HepG2 (cell line): Measurements from ENCODE around the gene NUP133. TPM values are rescaled to one million over a fixed set of nuclear protein-coding genes. Genes with fewer than 3 reads are reported as not detected.
A peak's percentile ranks its signal among the peaks of the same experiment; 100 is the strongest.

ENCODE experiments used
- FOXP1 ChIP-seq, 2 experiments: fragments of 450-650 bp in 1 of 2; IDR thresholded peaks; 2 replicates each; pipeline ENCODE4 v1.6.1; 2017 to 2018; ENCODE audit warnings: antibody characterized with exemption in 1 of 2
- SOX5 ChIP-seq: IDR thresholded peaks from 2 replicates; pipeline ENCODE4 v1.6.1; 2016; ENCODE audit warnings: borderline replicate concordance
- STAG1 ChIP-seq: sonication (generic); formaldehyde crosslinking; IDR thresholded peaks from 2 replicates; pipeline ENCODE4 v1.4.0; 2020; ENCODE audit warnings: missing genetic modification reagents
- TBX3 ChIP-seq: fragments of 450-650 bp; IDR thresholded peaks from 2 replicates; pipeline ENCODE4 v1.6.1; 2017; ENCODE audit warnings: antibody characterized with exemption, mild to moderate bottlenecking, inconsistent platforms, borderline replicate concordance
- WIZ ChIP-seq: sonication (generic); formaldehyde crosslinking; IDR thresholded peaks from 2 replicates; pipeline ENCODE4 v1.5.1; 2020; ENCODE audit warnings: mild to moderate bottlenecking, missing genetic modification reagents
- ZBTB7A ChIP-seq: sonication (generic); formaldehyde crosslinking; IDR thresholded peaks from 2 replicates; pipeline ENCODE4 v1.8.0; 2022; ENCODE audit warnings: mild to moderate bottlenecking, missing genetic modification reagents
- ZNF101 ChIP-seq: sonication (generic); formaldehyde crosslinking; IDR thresholded peaks from 2 replicates; pipeline ENCODE4 v1.4.0; 2020; ENCODE audit warnings: mild to moderate bottlenecking, low read depth, missing genetic modification reagents, borderline replicate concordance
- ZNF326 ChIP-seq: sonication (generic); formaldehyde crosslinking; IDR thresholded peaks from 2 replicates; pipeline ENCODE4 v1.4.0; 2020; ENCODE audit warnings: missing genetic modification reagents, borderline replicate concordance
- ZNF563 ChIP-seq: sonication (generic); formaldehyde crosslinking; IDR thresholded peaks from 2 replicates; pipeline ENCODE4 v1.8.0; 2022; ENCODE audit warnings: mild to moderate bottlenecking, moderate library complexity, missing genetic modification reagents
- polyA plus RNA-seq, 8 experiments: library from polyadenylated mRNA; depleted of rRNA in 3 of 8; stranded (reverse) in 7 of 8; unstranded in 1 of 8; fragments of >200 nt; fragmentation: Illumina TruSeq in 4 of 8; extraction: Trizol in 4 of 8; gene quantifications; 2 replicates each; pipeline versions ENCODE4 v1.2.1 to v1.2.3, GENCODE V29; 2011 to 2016; ENCODE audit warnings: low read depth in 4 of 8, missing spikeins in 1 of 8, mixed read lengths in 1 of 8; ENCODE audit not compliant: insufficient read depth in 1 of 8
- total RNA-seq, 5 experiments: library from RNA; depleted of rRNA; stranded (reverse); fragments of >200 nt; fragmentation: Illumina TruSeq; extraction: Trizol; gene quantifications; 2 replicates each; pipeline ENCODE4 v1.2.3, GENCODE V29; 2016; ENCODE audit warnings: low read depth in 1 of 5
- TF ChIP-seq, protein P1 (sequence below): IDR thresholded peaks from 2 replicates; pipeline ENCODE4 v1.6.1; 2018; ENCODE audit warnings: missing genetic modification reagents, mild to moderate bottlenecking, missing compliant biosample characterization
- TF ChIP-seq, protein P2 (sequence below): sonication (generic); formaldehyde crosslinking; IDR thresholded peaks from 2 replicates; pipeline ENCODE4 v1.8.1; 2023; ENCODE audit warnings: missing genetic modification reagents, mild to moderate bottlenecking, borderline replicate concordance
- TF ChIP-seq, protein P3 (sequence below): sonication (generic); formaldehyde crosslinking; IDR thresholded peaks from 2 replicates; pipeline ENCODE4 v1.5.0; 2020; ENCODE audit warnings: mild to moderate bottlenecking, missing genetic modification reagents, borderline replicate concordance
- TF ChIP-seq, protein P4 (sequence below): sonication (generic); formaldehyde crosslinking; conservative IDR thresholded peaks from 2 replicates; pipeline ENCODE4 v1.4.0; 2020; ENCODE audit warnings: missing genetic modification reagents

The NUP133 gene
- total and polyA plus RNA-seq, 2 of the 13 experiments (the other 11 are each of a cell fraction or from before 2014, with no cell fraction given) = 17.7 to 45.6 TPM

DNA sequence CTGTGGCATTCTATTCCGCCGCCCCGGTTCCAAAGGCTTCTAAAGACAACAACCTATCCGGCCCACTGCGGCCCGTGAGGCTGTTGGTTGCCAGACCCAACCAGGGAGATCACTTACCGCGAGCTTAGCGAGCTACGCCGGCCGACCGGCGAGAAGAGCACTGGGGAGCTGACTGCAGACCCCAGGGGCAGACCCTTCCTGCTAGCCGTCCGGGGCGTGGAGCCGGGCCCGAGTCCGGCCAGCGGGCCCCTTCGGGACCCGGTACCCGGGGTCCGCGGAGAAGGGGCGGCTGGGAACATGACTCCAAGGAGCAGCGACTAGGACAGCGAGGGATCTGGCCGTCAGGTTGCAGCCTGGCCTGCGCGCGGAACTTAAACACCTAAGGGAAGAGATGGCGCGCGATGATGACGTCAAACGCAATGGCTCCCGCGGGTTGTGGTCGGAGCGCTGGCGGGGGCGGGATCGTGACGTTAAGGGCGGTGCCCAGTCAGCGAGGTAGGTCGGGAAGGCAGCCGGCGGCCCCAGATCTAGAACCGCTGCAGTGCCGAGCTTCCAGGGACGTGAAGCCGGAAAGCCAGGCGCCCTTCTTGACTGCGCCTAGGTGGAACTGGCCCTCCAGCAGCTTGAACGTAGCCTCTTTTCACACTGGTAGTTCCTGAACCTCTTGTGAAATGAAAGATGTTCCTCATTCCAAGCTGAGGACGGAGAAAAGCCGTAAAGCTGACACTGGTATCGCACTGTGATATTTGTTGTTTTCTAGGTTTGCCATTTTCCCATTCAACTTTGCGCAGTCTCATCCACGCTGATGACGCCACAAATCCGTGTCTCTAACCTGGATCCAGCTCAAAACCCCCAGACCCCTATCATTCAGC, at the start of gene NUP133 (continued):
- TF ChIP-seq ZNF326 (CRISPR knock-in tag) (no peak), SOX5 (CRISPR knock-in tag) (peak; percentile 53; the same call in 1 of the 2 replicates), STAG1 (CRISPR knock-in tag) (0 out of 2 replicates have a peak, but pooled peaks have one; percentile 2), WIZ (CRISPR knock-in tag) (peak; percentile 59), TBX3 (no peak; the same call in 1 of the 2 replicates), ZNF101 (CRISPR knock-in tag) (no peak), ZBTB7A (CRISPR knock-in tag) (no peak), ZNF563 (CRISPR knock-in tag) (no peak), FOXP1 (IDR thresholded peaks at IDR 0.05) (no peak), FOXP1 (CRISPR knock-in tag; IDR thresholded peaks at IDR 0.05) (peak; percentile 11; the same call in 1 of the 2 replicates)
- TF ChIP-seq, protein P1, sequence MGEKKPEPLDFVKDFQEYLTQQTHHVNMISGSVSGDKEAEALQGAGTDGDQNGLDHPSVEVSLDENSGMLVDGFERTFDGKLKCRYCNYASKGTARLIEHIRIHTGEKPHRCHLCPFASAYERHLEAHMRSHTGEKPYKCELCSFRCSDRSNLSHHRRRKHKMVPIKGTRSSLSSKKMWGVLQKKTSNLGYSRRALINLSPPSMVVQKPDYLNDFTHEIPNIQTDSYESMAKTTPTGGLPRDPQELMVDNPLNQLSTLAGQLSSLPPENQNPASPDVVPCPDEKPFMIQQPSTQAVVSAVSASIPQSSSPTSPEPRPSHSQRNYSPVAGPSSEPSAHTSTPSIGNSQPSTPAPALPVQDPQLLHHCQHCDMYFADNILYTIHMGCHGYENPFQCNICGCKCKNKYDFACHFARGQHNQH (CRISPR knock-in tag) = peak; percentile 75; the same call in 1 of the 2 replicates
- TF ChIP-seq, protein P2, sequence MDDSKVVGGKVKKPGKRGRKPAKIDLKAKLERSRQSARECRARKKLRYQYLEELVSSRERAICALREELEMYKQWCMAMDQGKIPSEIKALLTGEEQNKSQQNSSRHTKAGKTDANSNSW = no peak
- TF ChIP-seq, protein P3, sequence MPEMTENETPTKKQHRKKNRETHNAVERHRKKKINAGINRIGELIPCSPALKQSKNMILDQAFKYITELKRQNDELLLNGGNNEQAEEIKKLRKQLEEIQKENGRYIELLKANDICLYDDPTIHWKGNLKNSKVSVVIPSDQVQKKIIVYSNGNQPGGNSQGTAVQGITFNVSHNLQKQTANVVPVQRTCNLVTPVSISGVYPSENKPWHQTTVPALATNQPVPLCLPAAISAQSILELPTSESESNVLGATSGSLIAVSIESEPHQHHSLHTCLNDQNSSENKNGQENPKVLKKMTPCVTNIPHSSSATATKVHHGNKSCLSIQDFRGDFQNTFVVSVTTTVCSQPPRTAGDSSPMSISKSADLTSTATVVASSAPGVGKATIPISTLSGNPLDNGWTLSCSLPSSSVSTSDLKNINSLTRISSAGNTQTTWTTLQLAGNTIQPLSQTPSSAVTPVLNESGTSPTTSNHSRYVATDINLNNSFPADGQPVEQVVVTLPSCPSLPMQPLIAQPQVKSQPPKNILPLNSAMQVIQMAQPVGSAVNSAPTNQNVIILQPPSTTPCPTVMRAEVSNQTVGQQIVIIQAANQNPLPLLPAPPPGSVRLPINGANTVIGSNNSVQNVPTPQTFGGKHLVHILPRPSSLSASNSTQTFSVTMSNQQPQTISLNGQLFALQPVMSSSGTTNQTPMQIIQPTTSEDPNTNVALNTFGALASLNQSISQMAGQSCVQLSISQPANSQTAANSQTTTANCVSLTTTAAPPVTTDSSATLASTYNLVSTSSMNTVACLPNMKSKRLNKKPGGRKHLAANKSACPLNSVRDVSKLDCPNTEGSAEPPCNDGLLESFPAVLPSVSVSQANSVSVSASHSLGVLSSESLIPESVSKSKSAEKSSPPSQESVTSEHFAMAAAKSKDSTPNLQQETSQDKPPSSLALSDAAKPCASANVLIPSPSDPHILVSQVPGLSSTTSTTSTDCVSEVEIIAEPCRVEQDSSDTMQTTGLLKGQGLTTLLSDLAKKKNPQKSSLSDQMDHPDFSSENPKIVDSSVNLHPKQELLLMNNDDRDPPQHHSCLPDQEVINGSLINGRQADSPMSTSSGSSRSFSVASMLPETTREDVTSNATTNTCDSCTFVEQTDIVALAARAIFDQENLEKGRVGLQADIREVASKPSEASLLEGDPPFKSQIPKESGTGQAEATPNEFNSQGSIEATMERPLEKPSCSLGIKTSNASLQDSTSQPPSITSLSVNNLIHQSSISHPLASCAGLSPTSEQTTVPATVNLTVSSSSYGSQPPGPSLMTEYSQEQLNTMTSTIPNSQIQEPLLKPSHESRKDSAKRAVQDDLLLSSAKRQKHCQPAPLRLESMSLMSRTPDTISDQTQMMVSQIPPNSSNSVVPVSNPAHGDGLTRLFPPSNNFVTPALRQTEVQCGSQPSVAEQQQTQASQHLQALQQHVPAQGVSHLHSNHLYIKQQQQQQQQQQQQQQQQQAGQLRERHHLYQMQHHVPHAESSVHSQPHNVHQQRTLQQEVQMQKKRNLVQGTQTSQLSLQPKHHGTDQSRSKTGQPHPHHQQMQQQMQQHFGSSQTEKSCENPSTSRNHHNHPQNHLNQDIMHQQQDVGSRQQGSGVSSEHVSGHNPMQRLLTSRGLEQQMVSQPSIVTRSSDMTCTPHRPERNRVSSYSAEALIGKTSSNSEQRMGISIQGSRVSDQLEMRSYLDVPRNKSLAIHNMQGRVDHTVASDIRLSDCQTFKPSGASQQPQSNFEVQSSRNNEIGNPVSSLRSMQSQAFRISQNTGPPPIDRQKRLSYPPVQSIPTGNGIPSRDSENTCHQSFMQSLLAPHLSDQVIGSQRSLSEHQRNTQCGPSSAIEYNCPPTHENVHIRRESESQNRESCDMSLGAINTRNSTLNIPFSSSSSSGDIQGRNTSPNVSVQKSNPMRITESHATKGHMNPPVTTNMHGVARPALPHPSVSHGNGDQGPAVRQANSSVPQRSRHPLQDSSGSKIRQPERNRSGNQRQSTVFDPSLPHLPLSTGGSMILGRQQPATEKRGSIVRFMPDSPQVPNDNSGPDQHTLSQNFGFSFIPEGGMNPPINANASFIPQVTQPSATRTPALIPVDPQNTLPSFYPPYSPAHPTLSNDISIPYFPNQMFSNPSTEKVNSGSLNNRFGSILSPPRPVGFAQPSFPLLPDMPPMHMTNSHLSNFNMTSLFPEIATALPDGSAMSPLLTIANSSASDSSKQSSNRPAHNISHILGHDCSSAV = no peak
- TF ChIP-seq, protein P4, sequence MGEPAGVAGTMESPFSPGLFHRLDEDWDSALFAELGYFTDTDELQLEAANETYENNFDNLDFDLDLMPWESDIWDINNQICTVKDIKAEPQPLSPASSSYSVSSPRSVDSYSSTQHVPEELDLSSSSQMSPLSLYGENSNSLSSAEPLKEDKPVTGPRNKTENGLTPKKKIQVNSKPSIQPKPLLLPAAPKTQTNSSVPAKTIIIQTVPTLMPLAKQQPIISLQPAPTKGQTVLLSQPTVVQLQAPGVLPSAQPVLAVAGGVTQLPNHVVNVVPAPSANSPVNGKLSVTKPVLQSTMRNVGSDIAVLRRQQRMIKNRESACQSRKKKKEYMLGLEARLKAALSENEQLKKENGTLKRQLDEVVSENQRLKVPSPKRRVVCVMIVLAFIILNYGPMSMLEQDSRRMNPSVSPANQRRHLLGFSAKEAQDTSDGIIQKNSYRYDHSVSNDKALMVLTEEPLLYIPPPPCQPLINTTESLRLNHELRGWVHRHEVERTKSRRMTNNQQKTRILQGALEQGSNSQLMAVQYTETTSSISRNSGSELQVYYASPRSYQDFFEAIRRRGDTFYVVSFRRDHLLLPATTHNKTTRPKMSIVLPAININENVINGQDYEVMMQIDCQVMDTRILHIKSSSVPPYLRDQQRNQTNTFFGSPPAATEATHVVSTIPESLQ (CRISPR knock-in tag) = no peak
